CD4-positive, alpha-beta T cell (primary cell): ENCODE results near the gene CACNA1G. TPM values are rescaled to one million over a fixed set of nuclear protein-coding genes. Genes with fewer than 3 reads are reported as not detected.

Source experiments
- ATAC-seq: fragments of 200-7000 bp; cut with Tn5 transposase; one replicate; pipeline ENCODE4 v1.10.0; 2022; ENCODE audit warnings: mild to moderate bottlenecking; ENCODE audit not compliant: poor library complexity
- CTCF ChIA-PET: fragments of 350-600 bp; sonication (Branson Sonifier 250); formaldehyde crosslinking; loops from one replicate; lab custom pipeline; 2021; ENCODE audit warnings: antibody characterized with exemption, inconsistent platforms; lab: Charles Lee
- POLR2A ChIA-PET: fragments of 350-600 bp; sonication (Branson Sonifier 250); formaldehyde crosslinking; loops from one replicate; lab custom pipeline; 2021; ENCODE audit warnings: antibody characterized with exemption, inconsistent platforms; lab: Charles Lee
- DNase-seq, 14 experiments: peaks; one replicate each; pipeline ENCODE4 v3.0.0-alpha.2; 2013 to 2020; ENCODE audit warnings: mixed read lengths in 2 of 14
- H3K27ac ChIP-seq, 2 donors: one replicate each; pipeline versions ENCODE4 v1.5.1 to v1.7.0; 2013; ENCODE audit warnings: low read length in 2 of 2, low read depth in 1 of 2, mild to moderate bottlenecking in 1 of 2
- H3K27me3 ChIP-seq, 2 experiments: 1 replicate in 1 of 2; 2 replicates in 1 of 2; pipeline versions ENCODE4 v1.6.1 to v1.7.0; 2013; ENCODE audit warnings: low read length in 2 of 2, control low read depth in 1 of 2, mild to moderate bottlenecking in 1 of 2, moderate library complexity in 1 of 2; ENCODE audit not compliant: insufficient read depth in 2 of 2, control insufficient read depth in 1 of 2
- H3K36me3 ChIP-seq: one replicate; pipeline ENCODE4 v1.6.1; 2013; ENCODE audit warnings: low read length, control low read depth; ENCODE audit not compliant: insufficient read depth
- H3K4me1 ChIP-seq: one replicate; pipeline ENCODE4 v1.6.1; 2013; ENCODE audit warnings: low read length, control low read depth; ENCODE audit not compliant: insufficient read depth
- H3K4me3 ChIP-seq: one replicate; pipeline ENCODE4 v1.5.1; 2013; ENCODE audit warnings: mild to moderate bottlenecking, low read length, moderate library complexity
- H3K9me3 ChIP-seq, 2 experiments: 1 replicate in 1 of 2; 2 replicates in 1 of 2; pipeline versions ENCODE4 v1.6.1 to v1.7.0; 2013; ENCODE audit warnings: low read length in 2 of 2, mild to moderate bottlenecking in 2 of 2, control low read depth in 1 of 2, moderate library complexity in 1 of 2; ENCODE audit not compliant: control insufficient read depth in 1 of 2, insufficient read depth in 1 of 2
- H3K27ac Mint-ChIP-seq: one replicate; pipeline ENCODE4 v1.8.0; 2020; ENCODE audit warnings: mixed read lengths
- H3K27me3 Mint-ChIP-seq: one replicate; pipeline ENCODE4 v1.8.0; 2021; ENCODE audit warnings: mixed read lengths
- H3K36me3 Mint-ChIP-seq: one replicate; pipeline ENCODE4 v1.8.0; 2021; ENCODE audit warnings: low read depth, mixed read lengths
- H3K4me1 Mint-ChIP-seq: one replicate; pipeline ENCODE4 v1.8.0; 2021; ENCODE audit warnings: low read depth, mixed read lengths
- H3K4me3 Mint-ChIP-seq: one replicate; pipeline ENCODE4 v1.8.0; 2020; ENCODE audit warnings: mild to moderate bottlenecking, mixed read lengths
- H3K9me3 Mint-ChIP-seq: one replicate; pipeline ENCODE4 v1.8.0; 2020; ENCODE audit warnings: mixed read lengths
- CTCF ChIP-seq: fragments of 200-600 bp; IDR thresholded peaks from one replicate; pipeline ENCODE4 v1.8.0; 2022; ENCODE audit warnings: antibody characterized with exemption, mild to moderate bottlenecking
- intact Hi-C, 2 experiments: fragments of 100-400 bp; cut with DNase I in 1 of 2; cut with micrococcal nuclease in 1 of 2; formaldehyde crosslinking; loops; one replicate each; pipeline versions ENCODE4 v1.15.1 to v1.9.0; 2023 to 2025; cut with DNase I, micrococcal nuclease
- polyA plus RNA-seq, 2 donors: library from polyadenylated mRNA; unstranded; fragments of 120-200 nt; gene quantifications; one replicate each; pipeline ENCODE4 v1.2.1, GENCODE V29; 2013
- total RNA-seq, 174 experiments: library from RNA in 2 of 174; stranded (reverse) in 2 of 174; gene quantifications; one replicate each; pipeline ENCODE4 v1.2.3 and lab custom pipeline; 2021 to 2026

The CACNA1G gene
- not detected for total RNA-seq
- not detected for polyA plus RNA-seq (2013, experiment 1 of 2)
- polyA plus RNA-seq (2013, experiment 2 of 2) = 0.22 TPM
- 0 to 0.88 (median 0.07) reads per million in 172 experiments for total RNA-seq (lab: John Stamatoyannopoulos, UW)

- Histone ChIP-seq H3K27me3 (peaks cover 60 to 66% of the 10 kb centered on the region in 2 experiments), H3K4me1 (peaks cover 44% of the 10 kb centered on the region), H3K4me3 (peak within 1 kb of the TSS; percentile 60), H3K36me3 (no peaks in the 10 kb centered on the region), H3K9me3 (peaks cover 0 to 24% of the 10 kb centered on the region in 2 experiments), H3K27ac (no peak within 1 kb of the TSS)
- Mint-ChIP-seq H3K9me3 (no peaks in the 10 kb centered on the region), H3K27ac (no peak within 1 kb of the TSS), H3K36me3 (no peaks in the 10 kb centered on the region), H3K4me3 (peak within 1 kb of the TSS; percentile 85), H3K27me3 (peaks cover 77% of the 10 kb centered on the region), H3K4me1 (peaks cover 33% of the 10 kb centered on the region)
- DNase-seq = peak; percentile 70 to 93 (median 84)
- intact Hi-C loops = no loop called here
- ATAC-seq = peak; percentile 85
- no peak for TF ChIP-seq CTCF
- CTCF ChIA-PET = interaction anchor here (0.9 to 1.3 kb wide), 3 partner anchors 13 to 56 kb away, joined by 3 to 5 read pairs (median 3); partner anchors contain the start of genes EPN3 and SPATA20
- POLR2A ChIA-PET = interaction anchor here (1.2 to 4.5 kb wide), 4 partner anchors 10 to 159 kb away, joined by 3 to 19 read pairs (median 6); partner anchors contain the start of gene LUC7L3
Measured at GRCh38 chr17:50560185-50560824, at the start of gene CACNA1G. CACNA1G (plus strand) TSS chr17:50560715; CDS start chr17:50561460, 745 bp downstream.

- H3K9me3 ChIP-seq = no peaks in the 10 kb centered on the region
- no peak overlapping the region for H3K27ac ChIP-seq
- H3K27me3 ChIP-seq = no peaks in the 10 kb centered on the region
- Mint-ChIP-seq H3K36me3 (no peaks in the 10 kb centered on the region), H3K4me3 (peak overlapping the region; percentile 70), H3K27ac (peak overlapping the region; percentile 28), H3K27me3 (peaks cover 5% of the 10 kb centered on the region), H3K4me1 (peaks cover 30% of the 10 kb centered on the region), H3K9me3 (no peaks in the 10 kb centered on the region)
- intact Hi-C loops = no loop called here
- ChIA-PET POLR2A (no interaction called here), CTCF (interaction anchor here (0.7 to 1.4 kb wide), 2 partner anchors 10 to 33 kb away, joined by 3 to 9 read pairs; partner anchors contain the start of gene RSAD1)
- H3K36me3 ChIP-seq = no peaks in the 10 kb centered on the region
- DNase-seq (peak in 8 of 14 experiments; percentile 5 to 78 (median 38)), ATAC-seq (peak; percentile 59)
- H3K4me1 ChIP-seq = peaks cover 38% of the 10 kb centered on the region
- H3K4me3 ChIP-seq = no peak overlapping the region
- TF ChIP-seq CTCF = no peak
Measured at GRCh38 chr17:50511058-50511457, 49.5 kb upstream of the CACNA1G start.

GRCh38 chr17:50513495-50513894 lies 47.0 kb upstream of the CACNA1G start:
- CTCF ChIA-PET = no interaction called here
- Mint-ChIP-seq H3K36me3 (no peaks in the 10 kb centered on the region), H3K4me3 (no peak overlapping the region), H3K9me3 (no peaks in the 10 kb centered on the region), H3K4me1 (peaks cover 32% of the 10 kb centered on the region), H3K27ac (no peak overlapping the region), H3K27me3 (peaks cover 5% of the 10 kb centered on the region)
- Histone ChIP-seq H3K36me3 (no peaks in the 10 kb centered on the region), H3K9me3 (no peaks in the 10 kb centered on the region), H3K4me1 (peaks cover 39% of the 10 kb centered on the region), H3K4me3 (no peak overlapping the region), H3K27ac (no peak overlapping the region), H3K27me3 (no peaks in the 10 kb centered on the region)
- POLR2A ChIA-PET = no interaction called here
- intact Hi-C loops = no loop called here
- ATAC-seq (no peak), DNase-seq (no peak)
- TF ChIP-seq CTCF = no peak
